Pancreas (tissue), 10 donors: ENCODE data around the gene PKD1L1. TPM values are rescaled to one million over a fixed set of nuclear protein-coding genes. Genes with fewer than 3 reads are reported as not detected.

Experiments used
- ATAC-seq, 4 donors: fragments of 200-7000 bp; cut with Tn5 transposase; one replicate each; pipeline versions ENCODE4 v1.8.0 to v1.9.1; 2020; ENCODE audit warnings: mild to moderate bottlenecking in 4 of 4, moderate library complexity in 4 of 4
- DNase-seq, 6 donors: peaks; one replicate each; pipeline ENCODE4 v3.0.0-alpha.2; 2020
- FAIRE-seq: peaks from 2 replicates; lab custom pipeline; 2012; peaks lifted over from hg19 to GRCh38; lab: Jason Lieb, UNC
- H3K27ac ChIP-seq, 4 donors: fragments of 200-600 bp; sonication (generic); 1 replicate in 3 of 4; 2 replicates in 1 of 4; pipeline versions ENCODE4 v1.5.0 to v1.8.0; 2020
- H3K27me3 ChIP-seq, 4 donors: fragments of 200-600 bp; one replicate each; pipeline ENCODE4 v1.8.0; 2021
- H3K36me3 ChIP-seq, 3 donors: fragments of 200-600 bp; sonication (generic) in 1 of 3; one replicate each; pipeline versions ENCODE4 v1.5.0 to v1.8.0; 2020 to 2021
- H3K4me1 ChIP-seq, 3 donors: fragments of 200-600 bp; one replicate each; pipeline ENCODE4 v1.8.0; 2021
- H3K4me3 ChIP-seq, 4 donors: fragments of 200-600 bp; sonication (generic) in 2 of 4; one replicate each; pipeline versions ENCODE4 v1.5.0 to v1.8.0; 2020 to 2021
- H3K9me3 ChIP-seq, 4 donors: fragments of 200-600 bp; one replicate each; pipeline ENCODE4 v1.8.0; 2021
- WGBS, 2 donors: extraction: QIAGEN DNeasy Blood & Tissue Kit; methylation state at CpG; one replicate each; pipeline ENCODE4 v1.1.7; 2013; 5-methylcytosine and 5-hydroxymethylcytosine counted together
- intact Hi-C, 3 donors: fragments of 100-400 bp; cut with DNase I; formaldehyde crosslinking; loops; one replicate each; pipeline versions ENCODE4 v1.11.1 to v1.14.2; 2022
- polyA plus RNA-seq, 2 donors: library from polyadenylated mRNA; stranded (reverse); fragments of 200-250 nt; gene quantifications; one replicate each; pipeline ENCODE4 v1.2.3, GENCODE V29; 2013
- total RNA-seq, 6 donors: library from RNA; stranded (reverse); fragmentation: NEBNext Ultra II Directional in 4 of 6; extraction: Animal tissue kit (Norgen Biotek cat#: 25700) in 4 of 6; gene quantifications; one replicate each; pipeline versions ENCODE4 v1.2.1 to v1.2.4, GENCODE V29; 2021 to 2023
- TF ChIP-seq, protein P1 (sequence below), 4 donors: fragments of 200-600 bp; sonication (generic) in 3 of 4; IDR thresholded peaks; one replicate each; pipeline versions ENCODE4 v1.5.0 to v1.8.0; 2021; ENCODE audit warnings: antibody characterized with exemption in 4 of 4
- donor health status: healthy with polysubstance abuse.
- donor health status: DM: no; HTN: no; CAD: no; lungs with moderate emphysema.
- donor health status: DM: no; HTN: no; CAD: no.
- donor health status: control.
- donor health status: control.
- donor health status: Bipolar disorder and iron deficiency.
- donor health status: DM: yes; HTN: yes; CAD: no.
- donor health status: DM: no; HTN: no; CAD: no.
- donor health status: DM: no; HTN: no; CAD: no.
- donor health status: DM: yes; HTN: yes; CAD: no.

PKD1L1 gene
- total and polyA plus RNA-seq, 8 donors = 0.03 to 0.54 (median 0.13) TPM

DNA sequence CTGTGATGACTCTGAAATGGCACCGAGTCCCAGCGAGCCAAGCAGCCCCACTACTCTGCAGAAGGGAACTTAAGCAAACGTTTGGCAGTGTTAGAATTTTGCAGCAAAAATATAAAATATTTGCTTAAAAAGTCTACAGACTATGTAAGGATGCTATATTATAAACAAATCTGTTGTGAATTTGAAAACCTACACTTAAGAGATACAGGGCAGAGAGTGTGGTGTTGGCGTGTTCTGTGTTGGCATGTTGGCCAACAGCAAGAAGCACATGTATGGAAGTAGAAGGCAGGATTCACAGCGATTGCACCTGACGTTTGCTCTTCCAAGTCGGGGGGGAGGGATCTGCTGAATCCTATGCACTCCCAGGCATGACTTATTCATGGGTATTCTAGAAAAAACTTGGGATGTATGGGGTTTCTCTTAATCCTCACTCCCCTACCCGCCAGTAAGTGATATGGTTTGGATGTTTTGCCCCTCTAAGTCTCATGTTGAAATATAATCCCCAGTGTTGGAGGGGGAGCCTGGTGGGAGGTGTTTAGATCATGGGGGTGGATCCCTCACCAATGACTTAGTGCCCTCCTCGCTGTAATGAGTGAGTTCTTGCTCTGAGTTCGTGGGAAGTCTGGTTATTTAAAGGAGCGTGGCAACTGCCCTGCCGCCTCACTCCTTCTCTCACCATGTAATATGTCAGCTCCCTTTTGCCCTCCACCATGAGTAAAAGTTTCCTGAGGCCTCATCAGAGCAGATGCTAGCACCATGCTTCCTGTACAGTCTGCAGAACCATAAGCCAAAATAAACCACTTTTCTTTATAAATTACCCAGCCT is 62.1 kb downstream of the PKD1L1 start:
- intact Hi-C loops = no loop called here
- H3K4me3 ChIP-seq = no peak overlapping the region
- TF ChIP-seq, protein P1, sequence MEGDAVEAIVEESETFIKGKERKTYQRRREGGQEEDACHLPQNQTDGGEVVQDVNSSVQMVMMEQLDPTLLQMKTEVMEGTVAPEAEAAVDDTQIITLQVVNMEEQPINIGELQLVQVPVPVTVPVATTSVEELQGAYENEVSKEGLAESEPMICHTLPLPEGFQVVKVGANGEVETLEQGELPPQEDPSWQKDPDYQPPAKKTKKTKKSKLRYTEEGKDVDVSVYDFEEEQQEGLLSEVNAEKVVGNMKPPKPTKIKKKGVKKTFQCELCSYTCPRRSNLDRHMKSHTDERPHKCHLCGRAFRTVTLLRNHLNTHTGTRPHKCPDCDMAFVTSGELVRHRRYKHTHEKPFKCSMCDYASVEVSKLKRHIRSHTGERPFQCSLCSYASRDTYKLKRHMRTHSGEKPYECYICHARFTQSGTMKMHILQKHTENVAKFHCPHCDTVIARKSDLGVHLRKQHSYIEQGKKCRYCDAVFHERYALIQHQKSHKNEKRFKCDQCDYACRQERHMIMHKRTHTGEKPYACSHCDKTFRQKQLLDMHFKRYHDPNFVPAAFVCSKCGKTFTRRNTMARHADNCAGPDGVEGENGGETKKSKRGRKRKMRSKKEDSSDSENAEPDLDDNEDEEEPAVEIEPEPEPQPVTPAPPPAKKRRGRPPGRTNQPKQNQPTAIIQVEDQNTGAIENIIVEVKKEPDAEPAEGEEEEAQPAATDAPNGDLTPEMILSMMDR (IDR thresholded peaks at IDR 0.05) = no peak
- H3K27ac ChIP-seq = no peak overlapping the region
- ATAC-seq (no peak), FAIRE-seq (no peak), DNase-seq (no peak)
- H3K27me3 ChIP-seq = no peaks in the 10 kb centered on the region
- H3K36me3 ChIP-seq = no peaks in the 10 kb centered on the region
- WGBS, 2 donors = 75 to 80% methylated on average over 12 of the region's 12 CpGs
- no peaks in the 10 kb centered on the region for H3K4me1 ChIP-seq
- no peaks in the 10 kb centered on the region for H3K9me3 ChIP-seq

GRCh38 chr7:47885309-47885986 is 62.8 kb downstream of the PKD1L1 start:
- H3K27ac ChIP-seq = no peak overlapping the region
- no peaks in the 10 kb centered on the region for H3K4me1 ChIP-seq
- H3K36me3 ChIP-seq = no peaks in the 10 kb centered on the region
- no peak for DNase-seq
- no peaks in the 10 kb centered on the region for H3K27me3 ChIP-seq
- ATAC-seq = no peak
- no peak for FAIRE-seq
- no peak overlapping the region for H3K4me3 ChIP-seq
- 62 to 75% methylated on average over 10 of the region's 10 CpGs for WGBS, 2 donors
- intact Hi-C loops = no loop called here
- H3K9me3 ChIP-seq = no peaks in the 10 kb centered on the region
- TF ChIP-seq, protein P1 (IDR thresholded peaks at IDR 0.05) = no peak

GRCh38 chr7:47884675-47885074 is 63.6 kb downstream of the PKD1L1 start:
- H3K9me3 ChIP-seq = no peaks in the 10 kb centered on the region
- H3K27ac ChIP-seq = no peak overlapping the region
- 58 to 93% methylated on average over 2 of the region's 2 CpGs for WGBS, 2 donors
- FAIRE-seq (no peak), DNase-seq (no peak), ATAC-seq (no peak)
- intact Hi-C loops = no loop called here
- no peaks in the 10 kb centered on the region for H3K27me3 ChIP-seq
- H3K36me3 ChIP-seq = no peaks in the 10 kb centered on the region
- no peak overlapping the region for H3K4me3 ChIP-seq
- H3K4me1 ChIP-seq = no peaks in the 10 kb centered on the region
- TF ChIP-seq, protein P1 (IDR thresholded peaks at IDR 0.05) = no peak

GRCh38 chr7:47882635-47883034 is 65.6 kb downstream of the PKD1L1 start:
- TF ChIP-seq, protein P1 (IDR thresholded peaks at IDR 0.05) = no peak
- no peak for ATAC-seq
- H3K4me3 ChIP-seq = no peak overlapping the region
- no peak for FAIRE-seq
- H3K27me3 ChIP-seq = no peaks in the 10 kb centered on the region
- WGBS, 2 donors = 73 to 74% methylated on average over 3 of the region's 3 CpGs
- no peaks in the 10 kb centered on the region for H3K4me1 ChIP-seq
- intact Hi-C loops = no loop called here
- no peaks in the 10 kb centered on the region for H3K9me3 ChIP-seq
- H3K36me3 ChIP-seq = no peaks in the 10 kb centered on the region
- H3K27ac ChIP-seq = no peak overlapping the region
- no peak for DNase-seq

DNA sequence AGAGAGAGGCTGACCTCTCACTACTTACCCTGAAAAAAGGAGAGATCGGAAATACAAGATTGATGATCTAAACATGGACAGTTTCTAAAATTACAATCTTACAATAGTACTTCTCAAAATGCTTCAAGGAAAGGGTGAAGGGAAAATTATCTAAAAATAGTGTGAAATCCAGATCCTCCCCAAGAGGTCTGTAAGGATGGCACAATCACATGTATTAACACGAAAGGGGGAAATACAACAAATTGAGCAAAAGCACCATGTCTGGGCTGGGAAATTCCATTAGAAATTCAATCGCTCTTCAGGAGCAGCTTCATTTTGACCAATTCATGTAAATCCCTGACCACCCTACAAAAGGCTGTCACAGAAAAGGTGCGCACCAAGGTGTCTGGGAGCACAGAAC is 67.0 kb downstream of the PKD1L1 start:
- intact Hi-C loops = no loop called here
- H3K27me3 ChIP-seq = no peaks in the 10 kb centered on the region
- 76 to 87% methylated on average over 4 of the region's 4 CpGs for WGBS, 2 donors
- no peaks in the 10 kb centered on the region for H3K36me3 ChIP-seq
- FAIRE-seq (no peak), DNase-seq (no peak), ATAC-seq (no peak)
- no peak overlapping the region for H3K4me3 ChIP-seq
- H3K9me3 ChIP-seq = no peaks in the 10 kb centered on the region
- TF ChIP-seq, protein P1 (IDR thresholded peaks at IDR 0.05) = no peak
- no peaks in the 10 kb centered on the region for H3K4me1 ChIP-seq
- H3K27ac ChIP-seq = no peak overlapping the region
